Keratinocyte (primary cell): ENCODE results near the gene CPNE9.

Experiments used
- EZH2 ChIP-seq: IDR thresholded peaks from one replicate; pipeline ENCODE4 v1.6.1; 2012; ENCODE audit warnings: inconsistent platforms, mild to moderate bottlenecking, low read length, moderate library complexity
- TF ChIP-seq, protein P1 (sequence below), 3 experiments: IDR thresholded peaks in 1 of 3; conservative IDR thresholded peaks in 1 of 3; optimal IDR thresholded peaks in 1 of 3; 2 replicates in 2 of 3; 3 replicates in 1 of 3; pipeline versions ENCODE3 to v1.5.1; 2011; ENCODE audit warnings: low read length in 3 of 3, mild to moderate bottlenecking in 3 of 3, moderate library complexity in 2 of 3, control low read depth in 1 of 3, inconsistent platforms in 1 of 3; ENCODE audit not compliant: insufficient read depth in 2 of 3; ENCODE audit errors: extremely low read depth in 1 of 3

DNA sequence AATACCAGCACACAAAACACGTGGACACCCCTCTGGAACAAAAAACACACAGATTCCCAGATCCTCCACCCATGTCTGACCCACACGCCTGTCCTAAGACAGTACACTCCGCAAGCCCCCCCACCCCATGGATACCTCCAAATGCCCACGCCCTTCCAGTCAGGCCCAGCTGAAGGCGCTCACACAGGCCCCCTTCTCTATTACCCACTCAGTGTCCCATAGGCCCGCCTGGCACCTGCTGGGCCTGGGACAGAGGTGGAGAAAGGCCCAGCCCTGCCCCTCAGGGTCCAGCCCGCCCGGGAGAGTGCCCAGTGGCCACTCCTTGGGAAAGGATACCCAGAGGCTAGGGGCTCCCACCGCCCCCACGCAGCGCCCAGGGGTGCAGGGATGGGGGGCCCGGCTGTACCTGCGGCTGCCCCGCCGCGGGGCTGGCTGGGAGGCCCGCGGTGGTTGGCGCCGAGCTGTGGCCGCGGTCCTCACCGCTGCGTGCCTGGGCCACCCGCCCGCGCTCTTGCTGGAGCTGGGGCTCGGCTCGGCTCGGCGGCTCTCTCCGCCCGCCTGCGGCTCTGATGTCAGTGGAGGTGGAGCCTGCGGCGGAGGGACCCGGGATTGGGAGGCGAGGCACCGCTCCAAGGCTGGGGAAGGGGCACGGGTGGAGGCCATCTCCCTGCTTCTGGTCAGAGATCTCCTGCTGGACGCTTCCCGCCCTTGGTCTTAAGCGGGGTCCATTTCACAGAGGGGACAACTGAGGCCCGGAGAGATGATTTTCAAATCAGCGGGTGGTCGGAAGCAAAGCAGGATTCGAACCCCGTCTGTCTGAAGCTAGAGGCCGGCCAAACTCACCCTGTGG, 66.0 kb downstream of the CPNE9 start, which contains the start of gene CAMK1:
- TF ChIP-seq, protein P1, sequence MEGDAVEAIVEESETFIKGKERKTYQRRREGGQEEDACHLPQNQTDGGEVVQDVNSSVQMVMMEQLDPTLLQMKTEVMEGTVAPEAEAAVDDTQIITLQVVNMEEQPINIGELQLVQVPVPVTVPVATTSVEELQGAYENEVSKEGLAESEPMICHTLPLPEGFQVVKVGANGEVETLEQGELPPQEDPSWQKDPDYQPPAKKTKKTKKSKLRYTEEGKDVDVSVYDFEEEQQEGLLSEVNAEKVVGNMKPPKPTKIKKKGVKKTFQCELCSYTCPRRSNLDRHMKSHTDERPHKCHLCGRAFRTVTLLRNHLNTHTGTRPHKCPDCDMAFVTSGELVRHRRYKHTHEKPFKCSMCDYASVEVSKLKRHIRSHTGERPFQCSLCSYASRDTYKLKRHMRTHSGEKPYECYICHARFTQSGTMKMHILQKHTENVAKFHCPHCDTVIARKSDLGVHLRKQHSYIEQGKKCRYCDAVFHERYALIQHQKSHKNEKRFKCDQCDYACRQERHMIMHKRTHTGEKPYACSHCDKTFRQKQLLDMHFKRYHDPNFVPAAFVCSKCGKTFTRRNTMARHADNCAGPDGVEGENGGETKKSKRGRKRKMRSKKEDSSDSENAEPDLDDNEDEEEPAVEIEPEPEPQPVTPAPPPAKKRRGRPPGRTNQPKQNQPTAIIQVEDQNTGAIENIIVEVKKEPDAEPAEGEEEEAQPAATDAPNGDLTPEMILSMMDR (optimal IDR thresholded peaks at IDR 0.05 in 1 of 3, IDR thresholded peaks at IDR 0.05 in 1 of 3, conservative IDR thresholded peaks at IDR 0.05 in 1 of 3; ENCODE audit: extremely low read depth in 1 of 3, insufficient read depth in 2 of 3, low read length in 3 of 3): no peak
- TF ChIP-seq EZH2: no peak
